ENCODE measurements around the gene RHBDD1. TPM values are rescaled to one million over a fixed set of nuclear protein-coding genes. Genes with fewer than 3 reads are reported as not detected.

RHBDD1 gene
- polyA plus RNA-seq, 3 donors, result 8.1 to 19.5 (median 15.5) TPM

- Mint-ChIP-seq H3K27ac (no peak overlapping the region), H3K4me3 (no peak overlapping the region), H3K27me3 (ENCODE audit: low read depth in 3 of 3) (no peaks in the 10 kb centered on the region), H3K4me1 (peaks cover 5% of the 10 kb centered on the region), H3K9me3 (no peaks in the 10 kb centered on the region), H3K36me3 (peaks cover 43 to 44% of the 10 kb centered on the region in 2 donors)
- Histone ChIP-seq H2AFZ (ENCODE audit: insufficient read depth, low read depth, low read length, poor library complexity, severe bottlenecking) (no peak overlapping the region), H3K27ac (ENCODE audit: low read depth in 1 of 2, low read length in 2 of 2) (no peak overlapping the region), H3K4me2 (replicated peaks; ENCODE audit: extremely low read depth, low read length, poor library complexity, severe bottlenecking) (no peak overlapping the region), H3K27me3 (ENCODE audit: control insufficient read depth in 2 of 2, insufficient read depth in 2 of 2, low read length in 2 of 2) (no peaks in the 10 kb centered on the region), H3K4me3 (replicated peaks in 1 of 3; ENCODE audit: low read depth in 2 of 3, low read length in 3 of 3) (no peak overlapping the region), H4K20me1 (ENCODE audit: insufficient read depth, low read length) (peaks cover 9% of the 10 kb centered on the region), H3K36me3 (replicated peaks in 1 of 2; ENCODE audit: control insufficient read depth in 1 of 2, insufficient read depth in 2 of 2, low read length in 2 of 2) (peaks cover 25 to 54% of the 10 kb centered on the region in 2 donors), H3K9ac (ENCODE audit: insufficient read depth, low read length, poor library complexity, severe bottlenecking) (no peak overlapping the region), H3K4me1 (ENCODE audit: control insufficient read depth in 1 of 2, insufficient read depth in 2 of 2, low read length in 2 of 2) (no peaks in the 10 kb centered on the region), H3K9me3 (replicated peaks in 1 of 2; ENCODE audit: control insufficient read depth in 1 of 2, insufficient read depth in 1 of 2, low read length in 2 of 2) (no peaks in the 10 kb centered on the region), H3K79me2 (ENCODE audit: insufficient read depth, low read length) (no peaks in the 10 kb centered on the region)
- TF ChIP-seq CTCF (IDR thresholded peaks at IDR 0.05), result no peak
- no peak for DNase-seq
- 100% methylated on average over 1 of the region's 1 CpG for WGBS (ENCODE audit: insufficient coverage)
- intact Hi-C loops (cut with micrococcal nuclease), result no loop called here
These were observed 29.4 kb downstream of the RHBDD1 start for GRCh38 chr2:226865273-226865672.

GRCh38 chr2:226865710-226866109 is 29.9 kb downstream of the RHBDD1 start:
- Mint-ChIP-seq H3K4me1 (peaks cover 5% of the 10 kb centered on the region), H3K36me3 (peaks cover 45% of the 10 kb centered on the region in 2 donors), H3K27ac (no peak overlapping the region), H3K9me3 (no peaks in the 10 kb centered on the region), H3K27me3 (ENCODE audit: low read depth in 3 of 3) (no peaks in the 10 kb centered on the region), H3K4me3 (no peak overlapping the region)
- intact Hi-C loops (cut with micrococcal nuclease), result no loop called here
- Histone ChIP-seq H3K9ac (ENCODE audit: insufficient read depth, low read length, poor library complexity, severe bottlenecking) (no peak overlapping the region), H3K4me1 (ENCODE audit: control insufficient read depth in 1 of 2, insufficient read depth in 2 of 2, low read length in 2 of 2) (no peaks in the 10 kb centered on the region), H3K4me2 (replicated peaks; ENCODE audit: extremely low read depth, low read length, poor library complexity, severe bottlenecking) (no peak overlapping the region), H3K9me3 (replicated peaks in 1 of 2; ENCODE audit: control insufficient read depth in 1 of 2, insufficient read depth in 1 of 2, low read length in 2 of 2) (no peaks in the 10 kb centered on the region), H2AFZ (ENCODE audit: insufficient read depth, low read depth, low read length, poor library complexity, severe bottlenecking) (no peak overlapping the region), H3K79me2 (ENCODE audit: insufficient read depth, low read length) (no peaks in the 10 kb centered on the region), H3K36me3 (replicated peaks in 1 of 2; ENCODE audit: control insufficient read depth in 1 of 2, insufficient read depth in 2 of 2, low read length in 2 of 2) (peaks cover 26 to 54% of the 10 kb centered on the region in 2 donors), H3K4me3 (replicated peaks in 1 of 3; ENCODE audit: low read depth in 2 of 3, low read length in 3 of 3) (no peak overlapping the region), H3K27ac (ENCODE audit: low read depth in 1 of 2, low read length in 2 of 2) (no peak overlapping the region), H3K27me3 (ENCODE audit: control insufficient read depth in 2 of 2, insufficient read depth in 2 of 2, low read length in 2 of 2) (no peaks in the 10 kb centered on the region), H4K20me1 (ENCODE audit: insufficient read depth, low read length) (peaks cover 5% of the 10 kb centered on the region)
- 100% methylated on average over 1 of the region's 6 CpGs for WGBS (ENCODE audit: insufficient coverage)
- no peak for TF ChIP-seq CTCF (IDR thresholded peaks at IDR 0.05)
- DNase-seq, result no peak

All from CD14-positive monocyte (primary cell).